ENCODE results near the gene PACS1. TPM values are rescaled to one million over a fixed set of nuclear protein-coding genes. Genes with fewer than 3 reads are reported as not detected.

Gene PACS1
- total RNA-seq, 1 donor from 2014 or later, result 13.6 TPM

- peaks cover 29 to 48% (median 39%) of the 10 kb centered on the region in 3 donors for H3K36me3 ChIP-seq (ENCODE audit: control insufficient read depth in 3 of 3, insufficient read depth in 3 of 3, low read length in 3 of 3)
- no peak overlapping the region for H3K4me3 ChIP-seq (ENCODE audit: low read length in 3 of 3)
- no peak overlapping the region for H3K27ac ChIP-seq (ENCODE audit: low read depth, low read length)
- H3K9ac ChIP-seq (ENCODE audit: low read depth in 1 of 3, low read length in 3 of 3), result no peak overlapping the region
- no peaks in the 10 kb centered on the region for H3K27me3 ChIP-seq (ENCODE audit: control insufficient read depth in 3 of 3, insufficient read depth in 3 of 3, low read length in 3 of 3)
- no peaks in the 10 kb centered on the region for H3K4me1 ChIP-seq (ENCODE audit: control insufficient read depth in 3 of 3, insufficient read depth in 3 of 3, low read length in 3 of 3)
- no peaks in the 10 kb centered on the region for H3K9me3 ChIP-seq (ENCODE audit: control insufficient read depth in 3 of 3, low read length in 3 of 3)
Observed at GRCh38 chr11:66218036-66218435, 148.0 kb downstream of the PACS1 start.

DNA sequence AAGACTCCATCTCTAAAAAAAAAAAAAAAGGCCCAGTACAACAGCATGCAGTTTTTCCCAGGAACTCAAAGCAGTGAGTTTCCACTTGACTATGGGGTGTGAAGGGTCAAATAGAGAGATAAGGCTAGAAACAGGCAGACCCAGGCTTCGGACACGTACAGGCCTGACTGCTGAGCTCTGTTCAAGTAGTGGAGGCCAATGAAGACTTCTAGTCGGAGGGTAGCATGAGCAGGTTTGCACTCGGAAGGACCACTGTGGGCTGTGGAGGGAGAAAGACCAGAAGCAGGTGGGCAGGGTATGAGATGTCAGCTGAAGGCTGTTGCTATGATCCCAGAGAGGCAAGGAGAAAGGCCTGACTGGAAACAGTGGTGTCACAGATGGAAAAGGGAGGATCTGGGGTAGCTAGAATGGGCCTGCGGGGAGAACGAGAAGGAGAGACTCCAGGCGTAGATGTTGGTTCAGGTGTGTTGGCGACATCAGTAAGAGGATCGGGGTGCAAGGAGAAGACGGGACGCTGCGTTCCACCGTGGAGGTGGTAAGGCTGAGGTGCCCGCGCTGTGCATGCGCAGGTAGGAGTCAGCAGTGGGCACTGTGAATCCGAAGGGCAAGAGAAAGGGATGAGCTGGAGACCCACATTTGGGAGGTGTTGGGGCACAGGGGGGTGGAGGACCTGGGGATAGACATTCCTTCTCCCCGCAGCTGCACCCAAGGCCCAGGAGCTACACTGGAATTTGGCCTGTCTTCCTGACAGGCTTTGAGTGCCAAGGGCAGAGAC, 149.0 kb downstream of the PACS1 start:
- H3K27me3 ChIP-seq (ENCODE audit: control insufficient read depth in 3 of 3, insufficient read depth in 3 of 3, low read length in 3 of 3), result no peaks in the 10 kb centered on the region
- H3K4me3 ChIP-seq (ENCODE audit: low read length in 3 of 3), result no peak overlapping the region
- H3K36me3 ChIP-seq (ENCODE audit: control insufficient read depth in 3 of 3, insufficient read depth in 3 of 3, low read length in 3 of 3), result peaks cover 27 to 44% (median 39%) of the 10 kb centered on the region in 3 donors
- no peak overlapping the region for H3K27ac ChIP-seq (ENCODE audit: low read depth, low read length)
- H3K4me1 ChIP-seq (ENCODE audit: control insufficient read depth in 3 of 3, insufficient read depth in 3 of 3, low read length in 3 of 3), result no peaks in the 10 kb centered on the region
- H3K9me3 ChIP-seq (ENCODE audit: control insufficient read depth in 3 of 3, low read length in 3 of 3), result no peaks in the 10 kb centered on the region
- no peak overlapping the region for H3K9ac ChIP-seq (ENCODE audit: low read depth in 1 of 3, low read length in 3 of 3)

GRCh38 chr11:66219846-66220565, 149.9 kb downstream of the PACS1 start:
- no peaks in the 10 kb centered on the region for H3K27me3 ChIP-seq (ENCODE audit: control insufficient read depth in 3 of 3, insufficient read depth in 3 of 3, low read length in 3 of 3)
- H3K36me3 ChIP-seq (ENCODE audit: control insufficient read depth in 3 of 3, insufficient read depth in 3 of 3, low read length in 3 of 3), result peaks cover 27 to 46% (median 39%) of the 10 kb centered on the region in 3 donors
- no peak overlapping the region for H3K4me3 ChIP-seq (ENCODE audit: low read length in 3 of 3)
- H3K4me1 ChIP-seq (ENCODE audit: control insufficient read depth in 3 of 3, insufficient read depth in 3 of 3, low read length in 3 of 3), result no peaks in the 10 kb centered on the region
- no peaks in the 10 kb centered on the region for H3K9me3 ChIP-seq (ENCODE audit: control insufficient read depth in 3 of 3, low read length in 3 of 3)
- no peak overlapping the region for H3K27ac ChIP-seq (ENCODE audit: low read depth, low read length)
- H3K9ac ChIP-seq (ENCODE audit: low read depth in 1 of 3, low read length in 3 of 3), result no peak overlapping the region

DNA sequence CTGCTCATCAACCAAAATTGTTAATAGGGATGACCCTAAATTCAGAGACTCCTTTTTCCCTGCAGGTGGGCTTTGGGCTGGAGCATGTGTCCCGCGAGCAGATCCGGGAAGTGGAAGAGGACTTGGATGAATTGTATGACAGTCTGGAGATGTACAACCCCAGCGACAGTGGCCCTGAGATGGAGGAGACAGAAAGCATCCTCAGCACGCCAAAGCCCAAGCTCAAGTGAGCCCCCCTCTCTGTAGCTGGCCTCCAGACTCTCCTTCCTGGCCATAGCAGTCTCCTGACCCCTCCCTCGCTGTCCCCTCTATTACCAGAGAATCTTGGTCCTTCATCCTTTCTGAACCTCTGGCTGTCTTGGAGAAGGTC, 150.5 kb downstream of the PACS1 start:
- Histone ChIP-seq H3K9me3 (ENCODE audit: control insufficient read depth in 3 of 3, low read length in 3 of 3) (no peaks in the 10 kb centered on the region), H3K4me1 (ENCODE audit: control insufficient read depth in 3 of 3, insufficient read depth in 3 of 3, low read length in 3 of 3) (no peaks in the 10 kb centered on the region), H3K9ac (ENCODE audit: low read depth in 1 of 3, low read length in 3 of 3) (no peak overlapping the region), H3K27ac (ENCODE audit: low read depth, low read length) (no peak overlapping the region), H3K27me3 (ENCODE audit: control insufficient read depth in 3 of 3, insufficient read depth in 3 of 3, low read length in 3 of 3) (no peaks in the 10 kb centered on the region), H3K36me3 (ENCODE audit: control insufficient read depth in 3 of 3, insufficient read depth in 3 of 3, low read length in 3 of 3) (peaks cover 27 to 47% (median 39%) of the 10 kb centered on the region in 3 donors), H3K4me3 (ENCODE audit: low read length in 3 of 3) (no peak overlapping the region)

DNA sequence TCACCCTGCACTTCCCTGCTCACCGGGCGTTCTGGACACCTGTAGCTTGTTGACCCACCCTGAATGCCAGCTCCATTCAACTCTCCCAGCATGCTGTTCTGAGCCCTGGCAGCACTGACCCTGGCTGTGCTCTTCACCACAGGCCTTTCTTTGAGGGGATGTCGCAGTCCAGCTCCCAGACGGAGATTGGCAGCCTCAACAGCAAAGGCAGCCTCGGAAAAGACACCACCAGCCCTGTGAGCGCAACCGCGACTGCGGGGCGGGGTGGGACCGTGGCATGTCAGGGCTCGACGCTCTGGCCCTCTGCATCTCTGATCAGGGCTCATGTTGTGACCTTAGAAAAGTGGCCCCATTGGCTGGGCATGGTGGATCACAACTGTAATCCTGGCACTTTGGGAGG, 150.9 kb downstream of the PACS1 start:
- Histone ChIP-seq H3K9me3 (ENCODE audit: control insufficient read depth in 3 of 3, low read length in 3 of 3) (no peaks in the 10 kb centered on the region), H3K27me3 (ENCODE audit: control insufficient read depth in 3 of 3, insufficient read depth in 3 of 3, low read length in 3 of 3) (no peaks in the 10 kb centered on the region), H3K4me3 (ENCODE audit: low read length in 3 of 3) (no peak overlapping the region), H3K9ac (ENCODE audit: low read depth in 1 of 3, low read length in 3 of 3) (no peak overlapping the region), H3K4me1 (ENCODE audit: control insufficient read depth in 3 of 3, insufficient read depth in 3 of 3, low read length in 3 of 3) (no peaks in the 10 kb centered on the region), H3K36me3 (ENCODE audit: control insufficient read depth in 3 of 3, insufficient read depth in 3 of 3, low read length in 3 of 3) (peaks cover 27 to 45% (median 37%) of the 10 kb centered on the region in 3 donors), H3K27ac (ENCODE audit: low read depth, low read length) (no peak overlapping the region)

GRCh38 chr11:66221726-66222236, 151.7 kb downstream of the PACS1 start:
- Histone ChIP-seq H3K4me1 (ENCODE audit: control insufficient read depth in 3 of 3, insufficient read depth in 3 of 3, low read length in 3 of 3) (no peaks in the 10 kb centered on the region), H3K9me3 (ENCODE audit: control insufficient read depth in 3 of 3, low read length in 3 of 3) (no peaks in the 10 kb centered on the region), H3K36me3 (ENCODE audit: control insufficient read depth in 3 of 3, insufficient read depth in 3 of 3, low read length in 3 of 3) (peaks cover 25 to 37% (median 30%) of the 10 kb centered on the region in 3 donors), H3K9ac (ENCODE audit: low read depth in 1 of 3, low read length in 3 of 3) (no peak overlapping the region), H3K27ac (ENCODE audit: low read depth, low read length) (no peak overlapping the region), H3K4me3 (ENCODE audit: low read length in 3 of 3) (no peak overlapping the region), H3K27me3 (ENCODE audit: control insufficient read depth in 3 of 3, insufficient read depth in 3 of 3, low read length in 3 of 3) (no peaks in the 10 kb centered on the region)

- Histone ChIP-seq H3K9ac (ENCODE audit: low read depth in 1 of 3, low read length in 3 of 3) (no peak overlapping the region), H3K27ac (ENCODE audit: low read depth, low read length) (no peak overlapping the region), H3K9me3 (ENCODE audit: control insufficient read depth in 3 of 3, low read length in 3 of 3) (no peaks in the 10 kb centered on the region), H3K27me3 (ENCODE audit: control insufficient read depth in 3 of 3, insufficient read depth in 3 of 3, low read length in 3 of 3) (no peaks in the 10 kb centered on the region), H3K36me3 (ENCODE audit: control insufficient read depth in 3 of 3, insufficient read depth in 3 of 3, low read length in 3 of 3) (peaks cover 22 to 31% (median 24%) of the 10 kb centered on the region in 3 donors), H3K4me1 (ENCODE audit: control insufficient read depth in 3 of 3, insufficient read depth in 3 of 3, low read length in 3 of 3) (no peaks in the 10 kb centered on the region), H3K4me3 (ENCODE audit: low read length in 3 of 3) (no peak overlapping the region)
Observed at GRCh38 chr11:66222358-66223149, 152.5 kb downstream of the PACS1 start.

DNA sequence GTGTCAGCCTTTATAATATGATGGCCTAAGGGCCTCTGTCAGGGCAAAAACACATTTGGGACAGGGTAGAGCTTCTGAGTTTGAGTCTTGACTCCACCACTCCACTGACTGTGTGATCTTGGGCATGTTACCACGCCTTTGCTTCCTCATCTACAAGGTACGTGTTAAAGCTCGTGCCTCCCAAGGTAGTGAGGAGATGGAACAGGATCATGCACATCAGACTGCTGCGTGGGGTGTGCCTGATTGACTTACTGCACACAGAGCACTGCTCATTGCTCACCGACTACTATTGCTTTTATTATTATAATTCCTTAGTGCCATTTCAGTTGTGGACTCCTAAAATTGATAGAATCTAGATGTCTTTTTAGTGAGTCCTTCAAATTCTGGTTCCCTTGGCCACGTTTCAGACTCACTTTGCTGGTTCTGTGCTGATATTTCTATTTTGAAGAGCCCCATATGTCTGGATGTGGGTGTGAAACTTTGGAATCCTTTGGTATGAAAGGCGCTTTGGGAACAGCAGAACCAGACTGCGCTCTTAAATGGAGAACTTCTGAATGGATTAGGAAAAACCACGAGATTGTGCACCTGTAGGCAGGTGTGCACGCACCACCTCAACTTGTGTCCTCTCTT, 154.3 kb downstream of the PACS1 start:
- H3K36me3 ChIP-seq (ENCODE audit: control insufficient read depth in 3 of 3, insufficient read depth in 3 of 3, low read length in 3 of 3), result peaks cover 17 to 27% (median 18%) of the 10 kb centered on the region in 3 donors

GRCh38 chr11:66225066-66225465, 155.0 kb downstream of the PACS1 start:
- no peaks in the 10 kb centered on the region for H3K27me3 ChIP-seq (ENCODE audit: control insufficient read depth in 3 of 3, insufficient read depth in 3 of 3, low read length in 3 of 3)

More for the DNA sequence above, 154.3 kb downstream of the PACS1 start:
- Histone ChIP-seq H3K27ac (ENCODE audit: low read depth, low read length) (no peak overlapping the region), H3K4me3 (ENCODE audit: low read length in 3 of 3) (no peak overlapping the region), H3K9ac (ENCODE audit: low read depth in 1 of 3, low read length in 3 of 3) (no peak overlapping the region), H3K9me3 (ENCODE audit: control insufficient read depth in 3 of 3, low read length in 3 of 3) (no peaks in the 10 kb centered on the region), H3K4me1 (ENCODE audit: control insufficient read depth in 3 of 3, insufficient read depth in 3 of 3, low read length in 3 of 3) (no peaks in the 10 kb centered on the region), H3K27me3 (ENCODE audit: control insufficient read depth in 3 of 3, insufficient read depth in 3 of 3, low read length in 3 of 3) (no peaks in the 10 kb centered on the region)

More at GRCh38 chr11:66225066-66225465, 155.0 kb downstream of the PACS1 start:
- H3K4me3 ChIP-seq (ENCODE audit: low read length in 3 of 3), result no peak overlapping the region
- no peak overlapping the region for H3K9ac ChIP-seq (ENCODE audit: low read depth in 1 of 3, low read length in 3 of 3)
- H3K9me3 ChIP-seq (ENCODE audit: control insufficient read depth in 3 of 3, low read length in 3 of 3), result no peaks in the 10 kb centered on the region
- no peaks in the 10 kb centered on the region for H3K4me1 ChIP-seq (ENCODE audit: control insufficient read depth in 3 of 3, insufficient read depth in 3 of 3, low read length in 3 of 3)
- H3K27ac ChIP-seq (ENCODE audit: low read depth, low read length), result no peak overlapping the region
- peaks cover 12 to 21% (median 13%) of the 10 kb centered on the region in 3 donors for H3K36me3 ChIP-seq (ENCODE audit: control insufficient read depth in 3 of 3, insufficient read depth in 3 of 3, low read length in 3 of 3)
